Large intestine (tissue), 3 donors: ENCODE data around the gene NPFF. TPM values are rescaled to one million over a fixed set of nuclear protein-coding genes. Genes with fewer than 3 reads are reported as not detected.

Source experiments
- DNase-seq, 2 donors: peaks; one replicate each; pipeline versions ENCODE4 v3.0.0 to v3.0.0-alpha.2; 2013
- H3K27ac ChIP-seq: one replicate; pipeline ENCODE4 v1.5.1; 2013; ENCODE audit warnings: low read length
- H3K27me3 ChIP-seq: 2 replicates; pipeline ENCODE4 v1.6.1; 2013; ENCODE audit warnings: low read length; ENCODE audit not compliant: control insufficient read depth, insufficient read depth
- H3K36me3 ChIP-seq: 2 replicates; pipeline ENCODE4 v1.6.1; 2013; ENCODE audit warnings: low read length; ENCODE audit not compliant: control insufficient read depth, insufficient read depth
- H3K4me1 ChIP-seq: one replicate; pipeline ENCODE4 v1.6.1; 2013; ENCODE audit warnings: low read length; ENCODE audit not compliant: control insufficient read depth, insufficient read depth
- H3K4me3 ChIP-seq: one replicate; pipeline ENCODE4 v1.5.1; 2013; ENCODE audit warnings: low read length
- H3K9me3 ChIP-seq: one replicate; pipeline ENCODE4 v1.6.1; 2013; ENCODE audit warnings: mild to moderate bottlenecking, low read depth, low read length, moderate library complexity; ENCODE audit not compliant: control insufficient read depth
- WGBS: methylation state at CpG from one replicate; pipeline ENCODE4 v1.1.5; 2013; ENCODE audit warnings: low lambda C conversion rate; ENCODE audit not compliant: insufficient coverage; 5-methylcytosine and 5-hydroxymethylcytosine counted together
- polyA plus RNA-seq: library from polyadenylated mRNA; unstranded; fragments of 120-200 nt; gene quantifications from one replicate; pipeline ENCODE4 v1.2.1, GENCODE V29; 2013

Gene NPFF
- polyA plus RNA-seq, 1 donor = not detected

GRCh38 chr12:53474077-53474476, 33.2 kb downstream of the NPFF start:
- Histone ChIP-seq H3K4me1 (peaks cover 5% of the 10 kb centered on the region), H3K9me3 (no peaks in the 10 kb centered on the region), H3K27ac (no peak overlapping the region), H3K36me3 (peaks cover 93% of the 10 kb centered on the region), H3K27me3 (no peaks in the 10 kb centered on the region), H3K4me3 (no peak overlapping the region)
- DNase-seq = no peak
- no CpG with 5 or more reads among the region's 2 CpGs for WGBS

- H3K9me3 ChIP-seq = no peaks in the 10 kb centered on the region
- H3K4me1 ChIP-seq = peaks cover 5% of the 10 kb centered on the region
- H3K4me3 ChIP-seq = no peak overlapping the region
- no peaks in the 10 kb centered on the region for H3K27me3 ChIP-seq
- H3K36me3 ChIP-seq = peaks cover 94% of the 10 kb centered on the region
- H3K27ac ChIP-seq = no peak overlapping the region
- DNase-seq = no peak
- WGBS = no CpG with 5 or more reads among the region's 1 CpG
These were observed 35.2 kb downstream of the NPFF start for GRCh38 chr12:53472056-53472582.

- Histone ChIP-seq H3K4me3 (no peak overlapping the region), H3K27me3 (no peaks in the 10 kb centered on the region), H3K36me3 (peaks cover 94% of the 10 kb centered on the region), H3K4me1 (no peaks in the 10 kb centered on the region), H3K27ac (no peak overlapping the region), H3K9me3 (no peaks in the 10 kb centered on the region)
- no CpG with 5 or more reads among the region's 1 CpG for WGBS
- DNase-seq = no peak
These were observed 39.0 kb downstream of the NPFF start for GRCh38 chr12:53468282-53468681.

- Histone ChIP-seq H3K27me3 (no peaks in the 10 kb centered on the region), H3K9me3 (no peaks in the 10 kb centered on the region), H3K27ac (no peak overlapping the region), H3K36me3 (peaks cover 96% of the 10 kb centered on the region), H3K4me3 (no peak overlapping the region), H3K4me1 (no peaks in the 10 kb centered on the region)
- no CpG with 5 or more reads among the region's 2 CpGs for WGBS
- no peak for DNase-seq
These were observed 39.4 kb downstream of the NPFF start for GRCh38 chr12:53467880-53468279.

- H3K27ac ChIP-seq = no peak overlapping the region
- H3K27me3 ChIP-seq = no peaks in the 10 kb centered on the region
- H3K36me3 ChIP-seq = peaks cover 96% of the 10 kb centered on the region
- no peaks in the 10 kb centered on the region for H3K4me1 ChIP-seq
- no peaks in the 10 kb centered on the region for H3K9me3 ChIP-seq
- H3K4me3 ChIP-seq = no peak overlapping the region
- no peak for DNase-seq
- WGBS = no CpG with 5 or more reads among the region's 5 CpGs
These were observed 40.2 kb downstream of the NPFF start for GRCh38 chr12:53467082-53467481.

- Histone ChIP-seq H3K4me3 (no peak overlapping the region), H3K9me3 (no peaks in the 10 kb centered on the region), H3K27ac (no peak overlapping the region), H3K4me1 (no peaks in the 10 kb centered on the region), H3K27me3 (no peaks in the 10 kb centered on the region), H3K36me3 (peaks cover 95% of the 10 kb centered on the region)
- WGBS = 100% methylated on average over 1 of the region's 4 CpGs
- DNase-seq = no peak
These were observed 40.6 kb downstream of the NPFF start for GRCh38 chr12:53466640-53467039.

GRCh38 chr12:53465679-53466078, 41.6 kb downstream of the NPFF start:
- Histone ChIP-seq H3K9me3 (no peaks in the 10 kb centered on the region), H3K4me1 (no peaks in the 10 kb centered on the region), H3K36me3 (peaks cover 96% of the 10 kb centered on the region), H3K27me3 (no peaks in the 10 kb centered on the region), H3K4me3 (no peak overlapping the region), H3K27ac (no peak overlapping the region)
- WGBS = no CpG with 5 or more reads among the region's 2 CpGs
- no peak for DNase-seq

GRCh38 chr12:53464685-53465418, 42.4 kb downstream of the NPFF start:
- H3K4me1 ChIP-seq = no peaks in the 10 kb centered on the region
- peaks cover 96% of the 10 kb centered on the region for H3K36me3 ChIP-seq
- H3K9me3 ChIP-seq = no peaks in the 10 kb centered on the region
- no peak for DNase-seq
- 75% methylated on average over 3 of the region's 11 CpGs for WGBS
- H3K27me3 ChIP-seq = no peaks in the 10 kb centered on the region
- H3K27ac ChIP-seq = no peak overlapping the region
- no peak overlapping the region for H3K4me3 ChIP-seq

- H3K4me3 ChIP-seq = no peak overlapping the region
- H3K4me1 ChIP-seq = no peaks in the 10 kb centered on the region
- no peak for DNase-seq
- no peak overlapping the region for H3K27ac ChIP-seq
- 90% methylated on average over 2 of the region's 5 CpGs for WGBS
- H3K36me3 ChIP-seq = peaks cover 96% of the 10 kb centered on the region
- no peaks in the 10 kb centered on the region for H3K9me3 ChIP-seq
- H3K27me3 ChIP-seq = no peaks in the 10 kb centered on the region
These were observed 43.3 kb downstream of the NPFF start for GRCh38 chr12:53463802-53464560.

- H3K27me3 ChIP-seq = no peaks in the 10 kb centered on the region
- H3K4me3 ChIP-seq = no peak overlapping the region
- H3K4me1 ChIP-seq = no peaks in the 10 kb centered on the region
- H3K36me3 ChIP-seq = peaks cover 96% of the 10 kb centered on the region
- WGBS = no CpG with 5 or more reads among the region's 3 CpGs
- no peak overlapping the region for H3K27ac ChIP-seq
- H3K9me3 ChIP-seq = no peaks in the 10 kb centered on the region
- DNase-seq = no peak
These were observed 44.3 kb downstream of the NPFF start for GRCh38 chr12:53462935-53463334.
